SKM-1 treated with dmso at 0.1 percent for 144 hours (cell line): Measurements from ENCODE around the gene FHIT.

Experiments
- DNase-seq: peaks from one replicate; lab custom pipeline; 2025; ENCODE audit not compliant: unreplicated experiment; lab: John Stamatoyannopoulos, UW

The FHIT gene

DNA sequence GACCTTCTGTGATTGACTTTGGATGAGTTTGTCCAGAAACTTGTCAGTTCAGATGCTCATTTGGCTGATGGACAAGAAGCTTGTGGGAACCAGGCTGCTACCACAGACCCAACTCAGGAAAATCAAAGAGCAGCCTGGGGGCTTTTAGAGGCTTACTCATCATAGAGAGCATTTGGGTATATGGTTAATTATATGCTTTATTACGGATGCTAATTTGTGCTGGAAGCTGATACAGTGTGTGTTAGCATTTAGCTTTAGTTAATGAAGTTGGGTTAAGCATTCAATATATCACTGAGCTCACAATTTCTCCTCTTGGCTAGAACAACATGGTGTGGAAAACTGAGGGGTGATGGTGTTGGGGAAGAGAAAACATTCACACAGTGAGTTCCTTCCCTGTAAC is 1537.2 kb downstream of the FHIT start:
- no peak for DNase-seq

GRCh38 chr3:59710554-59710953 is 1540.7 kb downstream of the FHIT start:
- DNase-seq: no peak

DNA sequence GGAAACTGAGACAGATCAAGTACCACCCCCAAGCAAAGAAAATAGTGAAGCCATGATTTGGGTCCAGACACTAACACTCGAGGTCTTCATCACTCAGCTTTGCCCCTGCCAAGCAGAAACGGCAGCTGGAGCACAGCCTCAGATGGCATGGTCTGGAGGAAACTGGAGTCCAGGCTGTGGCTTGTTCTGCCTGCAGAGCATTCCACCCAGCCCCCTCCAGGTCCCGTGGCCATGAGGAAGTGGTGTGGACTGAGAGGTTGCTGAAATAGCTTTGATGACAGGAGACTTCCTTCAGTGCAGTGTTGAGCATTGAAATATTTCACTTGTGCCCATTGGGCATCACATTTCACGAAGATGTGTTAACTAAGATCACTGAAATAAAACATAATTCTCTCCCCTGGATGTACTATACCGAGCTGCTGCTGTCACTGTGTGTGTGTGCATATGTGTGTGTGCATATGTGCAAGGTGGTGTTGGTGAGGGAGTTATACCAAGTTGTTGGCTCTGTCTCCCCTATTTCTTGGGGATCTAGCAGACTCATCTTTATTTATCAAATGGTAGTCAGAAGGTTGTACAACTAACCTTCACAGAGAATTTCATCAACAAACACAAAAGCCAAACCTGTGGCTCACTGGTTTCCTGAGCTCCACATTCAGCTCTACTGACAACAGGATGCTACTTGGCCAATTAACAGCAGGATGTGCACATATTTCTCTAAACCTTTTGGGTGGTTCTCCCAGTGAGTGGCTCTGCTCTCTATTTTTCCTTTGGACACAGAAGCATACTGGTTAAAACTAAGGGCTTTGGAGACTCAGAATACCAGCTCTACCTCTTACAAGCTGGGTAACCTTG is 1541.3 kb downstream of the FHIT start:
- DNase-seq: peak; percentile 89

DNA sequence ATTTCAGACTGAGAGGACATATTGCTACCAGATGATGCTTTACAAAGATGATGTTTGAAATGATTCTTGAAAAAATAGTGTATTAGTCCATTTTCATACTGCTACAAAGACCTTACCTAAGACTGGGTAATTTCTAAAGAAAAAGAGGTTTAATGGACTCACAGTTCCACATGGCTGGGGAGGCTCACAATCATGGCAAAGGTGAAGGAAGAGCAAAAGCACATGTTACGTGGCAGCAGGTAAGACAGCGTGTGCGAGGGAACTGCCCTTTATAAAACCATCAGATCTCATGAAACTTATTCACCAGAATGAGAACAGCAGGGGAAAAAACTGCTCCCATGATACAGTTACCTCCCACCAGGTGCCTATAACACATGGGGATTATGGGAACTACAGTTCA is 1543.0 kb downstream of the FHIT start:
- DNase-seq: no peak

- no peak for DNase-seq
Measured at GRCh38 chr3:59704292-59704691, 1547.0 kb downstream of the FHIT start.

DNA sequence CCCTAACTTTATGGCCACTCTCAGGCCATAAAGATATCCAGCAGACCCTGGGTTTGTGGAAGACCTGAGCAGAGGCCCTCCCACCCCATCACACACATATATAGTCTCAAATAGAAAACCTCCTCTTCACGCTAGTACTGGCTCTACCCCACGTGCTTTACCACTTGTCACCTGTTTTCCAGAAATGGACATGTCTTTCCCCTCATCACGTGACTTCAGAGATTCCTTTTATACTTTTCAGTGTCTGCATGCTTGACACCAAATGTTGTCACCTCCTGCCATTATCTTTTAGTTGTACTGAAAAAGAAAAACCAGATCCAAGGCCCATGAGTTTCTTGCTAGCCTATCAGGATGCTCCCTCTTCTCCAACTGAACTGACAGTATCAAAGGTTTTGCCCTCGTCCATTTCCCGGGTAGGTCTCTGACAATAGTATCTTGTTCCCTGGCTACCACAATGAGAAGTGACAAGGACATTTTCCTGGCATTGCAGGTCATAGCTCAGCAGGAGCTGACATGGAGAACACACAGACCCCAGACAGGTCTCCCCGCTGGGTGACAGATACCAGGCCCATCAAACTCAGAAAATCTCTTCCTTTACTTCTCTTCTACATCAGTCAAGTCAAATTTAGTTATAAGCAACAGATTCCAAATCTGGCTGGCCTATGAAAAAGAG is 1551.5 kb downstream of the FHIT start:
- no peak for DNase-seq
